Fibroblast of villous mesenchyme (primary cell): Measurements from ENCODE around the gene ARSG. TPM values are rescaled to one million over a fixed set of nuclear protein-coding genes. Genes with fewer than 3 reads are reported as not detected.

Source experiments
- DNase-seq: peaks from one replicate; pipeline ENCODE4 v3.0.0-alpha.2; 2010; ENCODE audit warnings: low read depth
- H3K4me3 ChIP-seq: 2 replicates; pipeline ENCODE4 v1.5.1; 2011; ENCODE audit warnings: low read depth, mild to moderate bottlenecking, low read length
- total RNA-seq: library from RNA; depleted of rRNA; stranded (reverse); fragments of >200 nt; gene quantifications from 2 replicates; pipeline ENCODE4 v1.2.3, GENCODE V29; 2012
- TF ChIP-seq, protein P1 (sequence below): IDR thresholded peaks from 2 replicates; pipeline ENCODE4 v1.5.1; 2012; ENCODE audit warnings: low read depth, mild to moderate bottlenecking, low read length; ENCODE audit not compliant: insufficient read depth

ARSG gene
- total RNA-seq, 1 donor = 5.6 TPM

GRCh38 chr17:68320311-68320865 lies 29.1 kb downstream of the ARSG start:
- TF ChIP-seq, protein P1, sequence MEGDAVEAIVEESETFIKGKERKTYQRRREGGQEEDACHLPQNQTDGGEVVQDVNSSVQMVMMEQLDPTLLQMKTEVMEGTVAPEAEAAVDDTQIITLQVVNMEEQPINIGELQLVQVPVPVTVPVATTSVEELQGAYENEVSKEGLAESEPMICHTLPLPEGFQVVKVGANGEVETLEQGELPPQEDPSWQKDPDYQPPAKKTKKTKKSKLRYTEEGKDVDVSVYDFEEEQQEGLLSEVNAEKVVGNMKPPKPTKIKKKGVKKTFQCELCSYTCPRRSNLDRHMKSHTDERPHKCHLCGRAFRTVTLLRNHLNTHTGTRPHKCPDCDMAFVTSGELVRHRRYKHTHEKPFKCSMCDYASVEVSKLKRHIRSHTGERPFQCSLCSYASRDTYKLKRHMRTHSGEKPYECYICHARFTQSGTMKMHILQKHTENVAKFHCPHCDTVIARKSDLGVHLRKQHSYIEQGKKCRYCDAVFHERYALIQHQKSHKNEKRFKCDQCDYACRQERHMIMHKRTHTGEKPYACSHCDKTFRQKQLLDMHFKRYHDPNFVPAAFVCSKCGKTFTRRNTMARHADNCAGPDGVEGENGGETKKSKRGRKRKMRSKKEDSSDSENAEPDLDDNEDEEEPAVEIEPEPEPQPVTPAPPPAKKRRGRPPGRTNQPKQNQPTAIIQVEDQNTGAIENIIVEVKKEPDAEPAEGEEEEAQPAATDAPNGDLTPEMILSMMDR = no peak
- no peak for DNase-seq
- no peak overlapping the region for H3K4me3 ChIP-seq

DNA sequence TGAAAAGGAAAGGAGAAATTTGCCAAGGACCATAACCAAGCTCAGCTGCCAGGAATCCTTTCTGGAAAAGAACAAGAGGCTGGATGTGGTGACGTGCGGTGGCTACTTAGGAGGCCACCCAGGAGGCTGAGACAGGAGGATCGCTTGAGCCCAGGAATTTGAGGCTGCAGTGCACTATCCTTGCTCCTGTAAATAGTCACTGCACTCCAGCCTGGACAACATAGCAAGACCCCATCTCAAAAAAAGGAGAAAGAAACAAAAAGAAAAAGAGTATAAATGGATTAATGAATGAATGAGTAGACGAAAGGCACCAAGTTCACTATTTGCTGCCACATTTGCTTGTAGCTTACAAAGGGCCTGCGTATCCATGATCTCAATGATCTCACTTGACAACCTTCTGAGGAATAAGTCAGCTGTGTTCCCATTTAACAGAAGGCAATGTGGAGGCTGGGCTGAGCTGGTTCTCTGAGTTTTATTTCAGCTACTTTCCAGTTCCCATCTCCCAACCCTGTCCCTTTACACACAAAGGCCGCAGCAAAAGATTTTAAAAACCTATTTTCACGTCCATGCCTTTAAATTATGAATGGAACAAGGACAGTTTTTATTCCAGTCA lies 29.8 kb downstream of the ARSG start:
- no peak overlapping the region for H3K4me3 ChIP-seq
- no peak for DNase-seq
- TF ChIP-seq, protein P1 = no peak

GRCh38 chr17:68321556-68321954 lies 30.3 kb downstream of the ARSG start:
- DNase-seq = no peak
- TF ChIP-seq, protein P1 = no peak

GRCh38 chr17:68322630-68323029 lies 31.3 kb downstream of the ARSG start:
- H3K4me3 ChIP-seq = no peak overlapping the region
- TF ChIP-seq, protein P1 = no peak
- DNase-seq = no peak

More at GRCh38 chr17:68321556-68321954, 30.3 kb downstream of the ARSG start:
- no peak overlapping the region for H3K4me3 ChIP-seq

DNA sequence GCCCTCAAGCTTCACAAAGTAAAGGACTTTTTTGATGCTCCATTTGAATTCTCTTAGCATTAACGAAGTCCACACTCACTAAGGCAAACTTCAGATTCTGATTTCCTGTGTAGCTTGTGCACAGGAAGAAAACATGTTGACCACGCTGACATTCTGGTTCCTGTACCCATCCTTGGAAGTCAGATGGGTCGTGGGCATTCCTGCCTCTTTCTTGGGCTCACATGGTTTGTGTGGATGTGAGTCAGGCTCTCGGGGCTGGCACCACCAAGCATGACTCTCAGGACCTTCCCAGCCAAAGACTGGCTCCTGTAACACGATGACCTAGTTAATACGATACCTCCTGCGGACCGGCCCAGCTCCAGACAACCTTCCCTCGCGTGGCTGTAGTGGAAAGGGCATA lies 32.8 kb downstream of the ARSG start:
- no peak for DNase-seq
- TF ChIP-seq, protein P1 = no peak
- no peak overlapping the region for H3K4me3 ChIP-seq

DNA sequence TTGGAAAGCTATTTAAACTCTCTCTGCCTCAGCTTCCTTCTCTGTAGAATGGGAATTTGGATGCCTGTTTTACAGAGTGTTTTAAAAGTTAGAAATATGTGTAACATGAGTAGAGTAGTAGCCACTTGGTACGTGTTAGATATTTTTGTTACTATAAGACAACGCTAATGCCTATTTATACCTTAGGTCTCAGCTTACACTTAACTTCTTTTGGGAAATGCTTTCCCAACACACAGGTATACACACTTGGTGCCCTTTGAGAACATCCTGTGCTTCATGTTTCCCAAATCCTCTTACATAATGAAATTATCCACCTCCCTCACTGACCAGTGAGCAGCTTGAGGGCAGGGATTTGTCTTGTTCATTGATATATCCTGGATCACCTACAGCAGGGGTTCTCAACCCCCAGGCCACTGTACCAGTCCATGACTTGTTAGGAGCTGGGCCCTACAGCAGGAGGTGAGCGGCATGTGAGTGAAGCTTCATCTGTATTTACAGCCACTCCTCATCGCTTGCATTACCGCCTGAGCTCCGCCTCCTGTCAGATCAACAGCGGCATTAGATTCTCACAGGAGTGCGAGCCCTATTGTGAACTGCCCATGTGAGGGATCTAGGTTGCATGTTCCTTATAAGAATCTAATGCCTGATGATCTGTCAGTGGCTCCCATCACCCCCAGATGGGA lies 33.5 kb downstream of the ARSG start:
- H3K4me3 ChIP-seq = no peak overlapping the region
- TF ChIP-seq, protein P1 = no peak
- no peak for DNase-seq
